Measurements from ENCODE around the gene SPOUT1.

Gene SPOUT1

DNA sequence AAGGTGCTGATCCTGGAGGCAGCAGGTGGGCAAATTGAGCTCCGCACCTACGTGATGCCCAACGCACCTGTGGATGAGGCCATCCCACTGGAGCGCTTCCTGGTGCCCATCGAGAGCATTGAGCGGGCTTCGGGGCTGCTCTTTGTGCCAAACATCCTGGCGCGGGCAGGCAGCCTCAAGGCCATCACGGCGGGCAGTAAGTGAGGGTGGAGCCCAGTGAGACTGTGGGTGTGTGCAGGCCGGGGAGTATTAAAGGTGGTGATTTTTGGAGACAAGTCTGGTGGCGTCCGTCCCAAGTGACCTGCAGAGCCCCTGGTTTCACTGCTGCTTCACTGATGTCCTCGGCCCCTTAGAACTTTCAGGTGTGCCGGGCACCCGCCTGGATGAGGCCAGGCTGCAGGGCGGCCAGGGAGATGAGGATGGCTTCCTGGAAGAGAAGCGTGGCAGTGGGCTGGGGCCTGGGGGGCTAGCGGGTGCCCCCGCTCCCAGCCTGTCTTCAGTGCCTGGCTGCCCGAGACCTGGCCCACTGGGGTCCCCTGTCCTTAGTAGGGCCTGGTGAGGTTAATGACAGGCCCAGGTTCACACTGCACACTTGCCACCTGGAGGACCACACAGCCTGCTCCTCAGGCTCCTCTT is 7.1 kb downstream of the SPOUT1 start:
- peaks cover 9% of the 10 kb centered on the region; the same call in 1 of the 2 replicates for H3K36me3 ChIP-seq (ENCODE audit: insufficient read depth, low read length)
- H3K4me3 ChIP-seq (ENCODE audit: low read depth, low read length) = no peak overlapping the region
- peaks cover 5% of the 10 kb centered on the region for H3K4me1 ChIP-seq (ENCODE audit: control insufficient read depth, insufficient read depth, low read length, unreplicated experiment)

DNA sequence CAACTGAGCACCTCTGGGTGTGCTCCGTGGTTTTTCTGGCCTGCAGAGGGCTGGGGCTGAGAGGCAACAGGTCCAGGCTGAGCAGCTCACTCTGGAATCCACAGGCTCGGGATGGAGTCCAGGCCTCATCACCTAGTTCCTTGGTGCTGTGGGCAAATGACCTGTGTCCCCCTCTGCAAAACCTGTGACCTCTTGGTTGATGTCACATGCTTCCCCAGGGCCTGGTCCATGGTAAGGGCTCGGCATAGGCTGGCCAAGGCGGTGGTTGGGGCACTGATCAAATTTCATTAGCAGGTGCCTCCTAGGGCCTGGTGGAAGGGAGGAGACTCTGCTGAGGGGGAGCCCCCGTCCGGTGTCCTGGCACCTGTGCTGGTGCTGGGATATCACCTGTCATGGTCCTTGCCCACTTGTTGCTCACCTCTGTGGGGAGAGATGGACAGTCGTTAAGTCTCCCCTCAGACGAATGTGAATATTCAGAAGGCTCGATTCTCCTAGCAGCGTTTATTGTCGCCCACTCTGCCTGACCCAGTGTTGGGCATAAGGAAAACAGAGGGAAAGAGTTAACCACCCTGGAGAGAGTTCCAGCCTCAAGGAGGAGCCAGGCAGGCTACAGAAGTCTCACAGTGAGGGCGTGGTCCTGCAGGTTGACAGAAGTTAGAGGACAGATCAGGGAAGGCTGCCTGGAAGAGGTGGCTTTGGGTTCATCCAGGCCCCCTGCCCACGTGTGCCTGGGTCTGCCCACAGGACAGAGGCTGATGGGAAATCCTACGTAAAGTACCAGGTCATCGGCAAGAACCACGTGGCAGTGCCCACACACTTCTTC is 7.8 kb downstream of the SPOUT1 start:
- Histone ChIP-seq H3K27me3 (ENCODE audit: insufficient read depth, low read length) (no peaks in the 10 kb centered on the region), H3K4me1 (ENCODE audit: control insufficient read depth, insufficient read depth, low read length, unreplicated experiment) (peaks cover 5% of the 10 kb centered on the region), H3K36me3 (ENCODE audit: insufficient read depth, low read length) (peaks cover 4% of the 10 kb centered on the region; the same call in 1 of the 2 replicates), H3K4me3 (ENCODE audit: low read depth, low read length) (no peak overlapping the region), H3K27ac (ENCODE audit: low read depth, low read length) (no peak overlapping the region), H2AFZ (ENCODE audit: low read length, unreplicated experiment) (no peak overlapping the region), H3K79me2 (ENCODE audit: control insufficient read depth, insufficient read depth, low read length, unreplicated experiment) (peaks cover 3% of the 10 kb centered on the region)

More for the DNA sequence above, 7.1 kb downstream of the SPOUT1 start:
- H3K27ac ChIP-seq (ENCODE audit: low read depth, low read length) = no peak overlapping the region
- H3K27me3 ChIP-seq (ENCODE audit: insufficient read depth, low read length) = no peaks in the 10 kb centered on the region
- H2AFZ ChIP-seq (ENCODE audit: low read length, unreplicated experiment) = no peak overlapping the region
- peaks cover 3% of the 10 kb centered on the region for H3K79me2 ChIP-seq (ENCODE audit: control insufficient read depth, insufficient read depth, low read length, unreplicated experiment)

GRCh38 chr9:128820665-128821583 is 8.7 kb downstream of the SPOUT1 start:
- H3K79me2 ChIP-seq (ENCODE audit: control insufficient read depth, insufficient read depth, low read length, unreplicated experiment) = peaks cover 3% of the 10 kb centered on the region
- H3K27me3 ChIP-seq (ENCODE audit: insufficient read depth, low read length) = no peaks in the 10 kb centered on the region
- no peak overlapping the region for H3K4me3 ChIP-seq (ENCODE audit: low read depth, low read length)
- peaks cover 4% of the 10 kb centered on the region; the same call in 1 of the 2 replicates for H3K36me3 ChIP-seq (ENCODE audit: insufficient read depth, low read length)
- H2AFZ ChIP-seq (ENCODE audit: low read length, unreplicated experiment) = no peak overlapping the region
- H3K4me1 ChIP-seq (ENCODE audit: control insufficient read depth, insufficient read depth, low read length, unreplicated experiment) = peaks cover 5% of the 10 kb centered on the region
- H3K27ac ChIP-seq (ENCODE audit: low read depth, low read length) = no peak overlapping the region

GRCh38 chr9:128819716-128820664 is 9.6 kb downstream of the SPOUT1 start:
- no peak overlapping the region for H2AFZ ChIP-seq (ENCODE audit: low read length, unreplicated experiment)
- peaks cover 4% of the 10 kb centered on the region; the same call in 1 of the 2 replicates for H3K36me3 ChIP-seq (ENCODE audit: insufficient read depth, low read length)
- H3K27ac ChIP-seq (ENCODE audit: low read depth, low read length) = no peak overlapping the region
- H3K27me3 ChIP-seq (ENCODE audit: insufficient read depth, low read length) = no peaks in the 10 kb centered on the region
- peaks cover 5% of the 10 kb centered on the region for H3K4me1 ChIP-seq (ENCODE audit: control insufficient read depth, insufficient read depth, low read length, unreplicated experiment)
- peaks cover 3% of the 10 kb centered on the region for H3K79me2 ChIP-seq (ENCODE audit: control insufficient read depth, insufficient read depth, low read length, unreplicated experiment)
- peak overlapping the region; percentile 94; the same call in 1 of the 2 replicates for H3K4me3 ChIP-seq (ENCODE audit: low read depth, low read length)

- Histone ChIP-seq H3K79me2 (ENCODE audit: control insufficient read depth, insufficient read depth, low read length, unreplicated experiment) (peaks cover 3% of the 10 kb centered on the region), H3K36me3 (ENCODE audit: insufficient read depth, low read length) (no peaks in the 10 kb centered on the region), H3K4me1 (ENCODE audit: control insufficient read depth, insufficient read depth, low read length, unreplicated experiment) (peaks cover 5% of the 10 kb centered on the region), H3K4me3 (ENCODE audit: low read depth, low read length) (peak overlapping the region; percentile 94), H3K27me3 (ENCODE audit: insufficient read depth, low read length) (no peaks in the 10 kb centered on the region), H3K27ac (ENCODE audit: low read depth, low read length) (no peak overlapping the region), H2AFZ (ENCODE audit: low read length, unreplicated experiment) (peak overlapping the region; percentile 73)
Observed at GRCh38 chr9:128818839-128819715, 10.5 kb downstream of the SPOUT1 start.

GRCh38 chr9:128818099-128818838 is 11.3 kb downstream of the SPOUT1 start, which contains the start of gene ENDOG:
Gene ENDOG, plus strand, starts transcription at chr9:128818500. Its CDS starts 185 bp downstream, at chr9:128818685.
- no peak within 1 kb of the TSS; the same call in 1 of the 2 replicates for H3K27ac ChIP-seq (ENCODE audit: low read depth, low read length)

DNA sequence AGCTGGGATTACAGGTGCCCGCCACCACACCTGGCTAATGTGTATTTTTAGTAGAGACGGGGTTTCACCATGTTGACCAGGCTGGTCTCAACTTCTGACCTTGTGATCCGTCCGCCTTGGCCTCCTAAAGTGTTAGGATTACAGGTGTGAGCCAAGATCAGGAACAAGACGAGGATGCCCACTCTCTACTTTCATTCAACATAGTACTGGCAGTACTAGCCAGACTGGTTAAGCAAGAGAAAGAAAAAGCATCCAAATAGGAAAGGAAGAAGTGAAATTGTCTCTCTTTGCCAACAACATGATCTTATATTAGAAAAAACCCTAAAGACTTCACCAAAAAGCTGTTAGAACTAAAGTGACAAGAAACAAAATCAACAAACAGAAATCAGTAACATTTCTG is 18.7 kb downstream of the SPOUT1 start:
- H3K27ac ChIP-seq (ENCODE audit: low read depth, low read length) = no peak overlapping the region
- H2AFZ ChIP-seq (ENCODE audit: low read length, unreplicated experiment) = no peak overlapping the region
- no peaks in the 10 kb centered on the region for H3K27me3 ChIP-seq (ENCODE audit: insufficient read depth, low read length)

More at GRCh38 chr9:128818099-128818838, 11.3 kb downstream of the SPOUT1 start, which contains the start of gene ENDOG:
- Histone ChIP-seq H3K79me2 (ENCODE audit: control insufficient read depth, insufficient read depth, low read length, unreplicated experiment) (peaks cover 3% of the 10 kb centered on the region), H3K36me3 (ENCODE audit: insufficient read depth, low read length) (no peaks in the 10 kb centered on the region), H3K4me3 (ENCODE audit: low read depth, low read length) (peak within 1 kb of the TSS; percentile 94), H3K4me1 (ENCODE audit: control insufficient read depth, insufficient read depth, low read length, unreplicated experiment) (peaks cover 5% of the 10 kb centered on the region), H3K27me3 (ENCODE audit: insufficient read depth, low read length) (no peaks in the 10 kb centered on the region), H2AFZ (ENCODE audit: low read length, unreplicated experiment) (peak within 1 kb of the TSS; percentile 89)

GRCh38 chr9:128809831-128810230 is 19.8 kb downstream of the SPOUT1 start:
- Histone ChIP-seq H3K4me3 (ENCODE audit: low read depth, low read length) (no peak overlapping the region), H3K27me3 (ENCODE audit: insufficient read depth, low read length) (no peaks in the 10 kb centered on the region), H3K4me1 (ENCODE audit: control insufficient read depth, insufficient read depth, low read length, unreplicated experiment) (no peaks in the 10 kb centered on the region), H3K36me3 (ENCODE audit: insufficient read depth, low read length) (peaks cover 4% of the 10 kb centered on the region; the same call in 1 of the 2 replicates), H2AFZ (ENCODE audit: low read length, unreplicated experiment) (no peak overlapping the region), H3K27ac (ENCODE audit: low read depth, low read length) (no peak overlapping the region), H3K79me2 (ENCODE audit: control insufficient read depth, insufficient read depth, low read length, unreplicated experiment) (no peaks in the 10 kb centered on the region)

More for the DNA sequence above, 18.7 kb downstream of the SPOUT1 start:
- no peaks in the 10 kb centered on the region for H3K79me2 ChIP-seq (ENCODE audit: control insufficient read depth, insufficient read depth, low read length, unreplicated experiment)
- H3K36me3 ChIP-seq (ENCODE audit: insufficient read depth, low read length) = peaks cover 1% of the 10 kb centered on the region; the same call in 1 of the 2 replicates
- no peaks in the 10 kb centered on the region for H3K4me1 ChIP-seq (ENCODE audit: control insufficient read depth, insufficient read depth, low read length, unreplicated experiment)
- H3K4me3 ChIP-seq (ENCODE audit: low read depth, low read length) = no peak overlapping the region
